Ishikawa (cell line): Measurements from ENCODE around the gene SLU7.

Experiments used
- EP300 ChIP-seq: IDR thresholded peaks from 2 replicates; pipeline ENCODE4 v1.6.1; 2012; ENCODE audit warnings: borderline replicate concordance
- MAX ChIP-seq: IDR thresholded peaks from 2 replicates; pipeline ENCODE4 v1.6.1; 2012
- RAD21 ChIP-seq: IDR thresholded peaks from 2 replicates; pipeline ENCODE4 v1.6.1; 2012; ENCODE audit warnings: low read depth
- REST ChIP-seq: IDR thresholded peaks from 2 replicates; pipeline ENCODE4 v1.6.1; 2012; ENCODE audit warnings: low read depth, mild to moderate bottlenecking
- TEAD4 ChIP-seq: IDR thresholded peaks from 2 replicates; pipeline ENCODE4 v1.6.1; 2012
- USF1 ChIP-seq: IDR thresholded peaks from 2 replicates; pipeline ENCODE4 v1.6.1; 2012

GRCh38 chr5:160356550-160357347, 62.1 kb downstream of the SLU7 start:
- TF ChIP-seq REST (no peak), MAX (no peak), TEAD4 (no peak), EP300 (no peak), RAD21 (no peak), USF1 (no peak)
